Breast epithelium (tissue), 4 donors: Measurements from ENCODE around the gene CPT1B. TPM values are rescaled to one million over a fixed set of nuclear protein-coding genes. Genes with fewer than 3 reads are reported as not detected.
A peak's percentile ranks its signal among the peaks of the same experiment; 100 is the strongest.
"Not testable (repeated sequence)": the region's sequence is repeated elsewhere in the genome, so short reads cannot be mapped to it uniquely, and the experiment has no call there.

Experiments used
- DNase-seq, 2 donors: peaks; one replicate each; pipeline ENCODE4 v3.0.0-alpha.2; 2019; ENCODE audit warnings: low spot score in 2 of 2
- H3K27ac ChIP-seq, 2 donors: fragments of 200-600 bp; sonication (generic) in 1 of 2; one replicate each; pipeline ENCODE4 v1.5.1; 2016 to 2019; ENCODE audit warnings: mild to moderate bottlenecking in 1 of 2
- H3K27me3 ChIP-seq, 2 donors: fragments of 200-600 bp; sonication (generic) in 1 of 2; one replicate each; pipeline versions ENCODE4 v1.5.1 to v1.6.0; 2017 to 2019; ENCODE audit warnings: control low read depth in 1 of 2, mild to moderate bottlenecking in 1 of 2
- H3K36me3 ChIP-seq: fragments of 200-600 bp; one replicate; pipeline ENCODE4 v1.5.1; 2019
- H3K4me1 ChIP-seq, 2 donors: fragments of 200-600 bp; sonication (generic); one replicate each; pipeline ENCODE4 v1.5.1; 2016 to 2019; ENCODE audit warnings: control low read depth in 1 of 2
- H3K4me3 ChIP-seq, 3 donors: fragments of 200-600 bp; sonication (generic); 1 replicate in 2 of 3; 2 replicates in 1 of 3; pipeline ENCODE4 v1.5.1; 2016 to 2019; ENCODE audit warnings: mild to moderate bottlenecking in 3 of 3, moderate library complexity in 2 of 3
- H3K9me3 ChIP-seq, 2 donors: fragments of 200-600 bp; sonication (generic) in 1 of 2; one replicate each; pipeline ENCODE4 v1.5.1; 2016 to 2019; ENCODE audit warnings: control low read depth in 1 of 2
- POLR2A ChIP-seq: fragments of 450-650 bp; IDR thresholded peaks from one replicate; pipeline ENCODE4 v1.6.1; 2016; ENCODE audit warnings: antibody characterized with exemption, mild to moderate bottlenecking, moderate library complexity
- POLR2AphosphoS5 ChIP-seq, 3 donors: sonication (generic); formaldehyde crosslinking; IDR thresholded peaks; one replicate each; pipeline ENCODE4 v1.6.1; 2017; ENCODE audit warnings: antibody characterized with exemption in 3 of 3
- intact Hi-C: fragments of 100-400 bp; cut with DNase I; formaldehyde crosslinking; loops from one replicate; pipeline ENCODE4 v1.15.1; 2023; ENCODE audit warnings: low total_unique reads
- total RNA-seq, 3 donors: library from RNA; depleted of rRNA; stranded (reverse); fragments of >200 nt; gene quantifications; one replicate each; pipeline ENCODE4 v1.1.0, GENCODE V29; 2016
- TF ChIP-seq, protein P1 (sequence below), 3 donors: fragments of 450-650 bp; IDR thresholded peaks; one replicate each; pipeline ENCODE4 v1.5.1; 2016 to 2017; ENCODE audit warnings: antibody characterized with exemption in 3 of 3, mild to moderate bottlenecking in 3 of 3, moderate library complexity in 3 of 3

Gene CPT1B
- total RNA-seq, 3 donors from 2014 or later: 13.6 to 40.0 (median 39.4) TPM

DNA sequence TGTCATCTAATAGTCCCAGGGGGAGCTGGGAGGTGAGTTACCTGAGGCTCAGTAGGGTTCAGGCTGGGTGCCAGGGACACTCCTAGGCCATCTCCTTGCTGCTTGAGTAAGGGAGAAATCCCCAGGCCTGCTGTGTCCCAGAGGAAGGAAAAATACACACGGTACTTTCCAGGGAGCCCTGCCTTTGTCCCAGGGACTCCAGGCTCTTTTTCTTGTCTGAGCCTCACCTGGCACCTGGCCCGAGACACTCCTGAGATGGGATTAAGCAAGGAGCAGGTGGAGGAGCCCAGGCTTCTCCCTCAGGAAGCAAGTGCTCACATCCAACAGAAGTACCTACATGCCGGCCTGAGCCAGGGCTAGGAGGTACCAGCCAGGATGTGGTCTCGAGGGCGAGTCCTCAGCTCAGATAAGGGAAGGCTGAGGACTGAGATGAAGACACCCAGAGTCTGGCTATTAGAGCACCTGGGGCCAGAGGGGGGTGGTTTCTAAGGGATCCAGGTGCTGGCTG lies 33.4 kb downstream of the CPT1B start:
- peaks cover 3 to 8% of the 10 kb centered on the region in 2 donors for H3K27me3 ChIP-seq
- intact Hi-C loops: no loop called here
- DNase-seq: peak in 1 of 2 donors; percentile 73
- TF ChIP-seq POLR2AphosphoS5 (IDR thresholded peaks at IDR 0.05): no peak
- no peaks in the 10 kb centered on the region for H3K9me3 ChIP-seq
- no peaks in the 10 kb centered on the region for H3K36me3 ChIP-seq
- H3K4me1 ChIP-seq: peaks cover 6 to 18% of the 10 kb centered on the region in 2 donors
- peak overlapping the region in 1 of 3 donors; percentile 64 for H3K4me3 ChIP-seq
- peak overlapping the region; percentile 65 to 88 for H3K27ac ChIP-seq

DNA sequence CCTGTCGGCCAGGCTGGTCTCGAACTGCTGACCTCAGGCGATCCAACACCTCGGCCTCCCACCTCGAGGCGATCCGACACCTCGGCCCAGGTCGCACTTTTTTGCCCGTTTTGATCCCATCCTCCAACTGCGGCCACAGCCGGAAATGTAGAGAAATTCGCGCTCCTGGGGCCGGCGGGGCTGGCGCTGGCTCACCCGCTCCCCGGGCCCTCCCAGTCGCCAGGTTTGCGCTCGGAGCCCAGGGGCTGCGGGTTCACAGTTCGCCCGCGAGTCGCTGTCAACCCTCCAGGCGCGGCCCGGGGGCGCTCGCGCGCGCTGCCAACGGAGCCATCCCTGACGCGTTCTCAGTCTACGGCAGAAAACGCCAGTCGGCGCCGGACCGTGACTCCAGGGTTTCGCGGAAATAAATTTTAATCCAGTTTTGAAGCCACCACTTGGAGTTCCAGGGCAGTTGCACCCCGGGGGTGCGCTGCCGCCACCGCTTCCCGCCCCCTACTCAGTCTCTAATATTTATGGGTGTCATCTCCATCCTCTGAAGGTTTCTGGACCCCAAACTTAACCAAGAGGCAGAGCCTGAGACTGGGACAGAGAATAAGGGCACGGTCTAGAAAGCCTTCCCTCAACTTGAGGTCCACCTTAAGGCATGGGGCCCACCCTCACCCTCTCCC lies 34.0 kb downstream of the CPT1B start:
- Histone ChIP-seq H3K4me3 (peak overlapping the region; percentile 17 to 64 (median 44)), H3K4me1 (peaks cover 6 to 18% of the 10 kb centered on the region in 2 donors), H3K27ac (peak overlapping the region; percentile 65 to 88), H3K9me3 (no peaks in the 10 kb centered on the region), H3K27me3 (peaks cover 3 to 8% of the 10 kb centered on the region in 2 donors), H3K36me3 (no peaks in the 10 kb centered on the region)
- intact Hi-C loops: no loop called here
- TF ChIP-seq, protein P1, sequence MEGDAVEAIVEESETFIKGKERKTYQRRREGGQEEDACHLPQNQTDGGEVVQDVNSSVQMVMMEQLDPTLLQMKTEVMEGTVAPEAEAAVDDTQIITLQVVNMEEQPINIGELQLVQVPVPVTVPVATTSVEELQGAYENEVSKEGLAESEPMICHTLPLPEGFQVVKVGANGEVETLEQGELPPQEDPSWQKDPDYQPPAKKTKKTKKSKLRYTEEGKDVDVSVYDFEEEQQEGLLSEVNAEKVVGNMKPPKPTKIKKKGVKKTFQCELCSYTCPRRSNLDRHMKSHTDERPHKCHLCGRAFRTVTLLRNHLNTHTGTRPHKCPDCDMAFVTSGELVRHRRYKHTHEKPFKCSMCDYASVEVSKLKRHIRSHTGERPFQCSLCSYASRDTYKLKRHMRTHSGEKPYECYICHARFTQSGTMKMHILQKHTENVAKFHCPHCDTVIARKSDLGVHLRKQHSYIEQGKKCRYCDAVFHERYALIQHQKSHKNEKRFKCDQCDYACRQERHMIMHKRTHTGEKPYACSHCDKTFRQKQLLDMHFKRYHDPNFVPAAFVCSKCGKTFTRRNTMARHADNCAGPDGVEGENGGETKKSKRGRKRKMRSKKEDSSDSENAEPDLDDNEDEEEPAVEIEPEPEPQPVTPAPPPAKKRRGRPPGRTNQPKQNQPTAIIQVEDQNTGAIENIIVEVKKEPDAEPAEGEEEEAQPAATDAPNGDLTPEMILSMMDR (IDR thresholded peaks at IDR 0.05): peak in 1 of 3 donors; percentile 22
- TF ChIP-seq POLR2AphosphoS5 (IDR thresholded peaks at IDR 0.05) (peak in 1 of 3 donors; percentile 8), POLR2A (no peak)
- DNase-seq: peak in 1 of 2 donors; percentile 49

DNA sequence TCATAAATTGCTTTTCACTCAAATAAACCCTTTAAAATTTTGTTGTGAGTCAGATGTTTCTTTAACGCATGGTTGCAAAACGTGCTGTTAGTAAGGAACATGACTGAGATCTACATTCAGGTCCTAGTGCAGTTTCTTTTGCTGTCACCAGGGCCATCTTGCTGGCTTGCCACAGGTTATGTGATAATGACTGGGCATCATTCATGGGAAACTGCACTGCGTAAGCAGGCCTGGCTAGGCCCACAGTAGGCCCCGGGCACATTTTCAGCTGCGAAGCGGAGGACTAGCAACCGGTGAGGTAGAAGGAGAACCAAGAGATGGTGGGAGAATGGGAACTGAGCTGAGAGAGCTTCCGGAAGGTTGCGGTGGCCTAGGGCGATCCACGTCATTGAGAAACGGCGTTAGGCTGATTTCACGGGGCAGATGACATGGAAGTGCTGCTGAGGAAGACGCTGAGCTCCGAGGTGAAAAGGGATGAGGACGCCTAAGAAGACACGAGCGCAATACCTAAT lies 35.8 kb downstream of the CPT1B start:
- TF ChIP-seq POLR2A: no peak
- peak in 1 of 3 donors; percentile 10 for TF ChIP-seq POLR2AphosphoS5 (IDR thresholded peaks at IDR 0.05)
- intact Hi-C loops: no loop called here
- H3K27me3 ChIP-seq: peaks cover 0 to 4% of the 10 kb centered on the region in 2 donors
- H3K9me3 ChIP-seq: no peaks in the 10 kb centered on the region
- peaks cover 6 to 18% of the 10 kb centered on the region in 2 donors for H3K4me1 ChIP-seq
- no peak overlapping the region for H3K4me3 ChIP-seq
- H3K27ac ChIP-seq: peak overlapping the region in 1 of 2 donors; percentile 71
- no peak for DNase-seq
- no peaks in the 10 kb centered on the region for H3K36me3 ChIP-seq

DNA sequence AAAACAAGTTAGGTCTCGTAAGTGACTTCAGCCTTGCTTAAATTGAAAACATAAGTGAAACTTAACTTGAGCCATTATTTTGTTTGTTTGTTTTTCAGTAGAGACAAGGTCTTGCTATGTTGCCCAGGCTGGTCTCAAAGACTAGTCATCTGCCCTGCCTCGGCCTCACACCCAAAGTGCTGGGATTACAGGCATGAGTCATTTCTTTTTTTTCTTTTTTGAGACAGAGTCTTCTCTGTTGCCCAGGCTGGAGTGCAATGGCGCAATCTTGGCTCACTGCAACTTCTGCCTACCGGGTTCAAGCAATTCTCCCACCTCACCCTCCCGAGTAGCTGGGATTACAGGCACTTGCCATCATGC lies 36.6 kb downstream of the CPT1B start:
- H3K4me1 ChIP-seq: peaks cover 3 to 11% of the 10 kb centered on the region in 2 donors
- peak in 1 of 2 donors; percentile 46 for DNase-seq
- H3K36me3 ChIP-seq, H3K27me3 ChIP-seq, H3K4me3 ChIP-seq, intact Hi-C loops, H3K9me3 ChIP-seq: not testable (repeated sequence)
- H3K27ac ChIP-seq: peak overlapping the region; percentile 71 to 95

DNA sequence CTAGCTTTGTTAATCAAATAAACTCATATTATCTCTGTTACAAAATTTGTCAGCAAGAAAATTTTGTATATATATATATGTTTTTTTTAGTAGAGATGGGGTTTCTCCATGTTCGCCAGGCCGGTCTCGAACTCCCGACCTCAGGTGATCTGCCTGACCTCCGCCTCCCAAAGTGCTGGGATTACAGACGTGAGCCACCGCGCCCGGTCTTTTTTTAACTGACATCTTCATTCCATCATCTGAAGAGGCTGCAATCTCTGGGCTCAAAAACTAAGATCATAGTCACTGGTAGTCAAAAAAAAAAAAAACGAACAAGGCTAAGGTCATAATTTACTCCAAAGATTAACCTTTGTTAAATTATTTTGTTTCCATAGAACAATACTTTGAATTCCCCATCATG lies 37.8 kb downstream of the CPT1B start:
- Histone ChIP-seq H3K36me3 (no peaks in the 10 kb centered on the region), H3K4me1 (peaks cover 3 to 4% of the 10 kb centered on the region in 2 donors), H3K27ac (peak overlapping the region; percentile 95 to 96), H3K27me3 (no peaks in the 10 kb centered on the region), H3K4me3 (no peak overlapping the region), H3K9me3 (no peaks in the 10 kb centered on the region)
- TF ChIP-seq POLR2A (no peak), POLR2AphosphoS5 (IDR thresholded peaks at IDR 0.05) (no peak)
- TF ChIP-seq, protein P1 (IDR thresholded peaks at IDR 0.05): no peak
- no peak for DNase-seq
- intact Hi-C loops: no loop called here

DNA sequence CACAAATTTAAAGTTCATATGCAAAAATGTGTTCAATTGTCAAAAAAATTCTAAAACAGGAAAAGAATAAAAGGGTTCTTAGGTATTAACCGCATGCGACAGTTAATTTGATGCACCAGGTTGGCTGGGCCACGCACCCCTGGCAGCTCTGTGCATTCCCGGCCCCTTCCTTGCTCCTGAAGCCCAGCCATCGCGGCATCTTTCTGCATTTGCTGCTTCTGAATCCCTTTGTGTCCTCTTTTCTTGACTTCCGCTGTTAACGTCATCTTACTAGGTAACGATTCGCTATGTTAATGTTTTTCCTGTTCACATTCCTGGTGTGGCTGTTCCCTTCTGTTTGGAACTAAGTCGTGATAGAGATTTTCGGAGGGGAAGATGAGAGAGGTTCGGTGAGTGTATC lies 40.5 kb downstream of the CPT1B start:
- Histone ChIP-seq H3K36me3 (no peaks in the 10 kb centered on the region), H3K9me3 (no peaks in the 10 kb centered on the region), H3K4me1 (no peaks in the 10 kb centered on the region), H3K27me3 (no peaks in the 10 kb centered on the region), H3K4me3 (no peak overlapping the region), H3K27ac (peak overlapping the region; percentile 95 to 96)
- TF ChIP-seq POLR2A (no peak), POLR2AphosphoS5 (IDR thresholded peaks at IDR 0.05) (no peak)
- TF ChIP-seq, protein P1 (IDR thresholded peaks at IDR 0.05): no peak
- intact Hi-C loops: no loop called here
- no peak for DNase-seq
